ENCODE results near the gene DIO2. TPM values are rescaled to one million over a fixed set of nuclear protein-coding genes. Genes with fewer than 3 reads are reported as not detected.

The DIO2 gene
- total and polyA plus RNA-seq, 7 donors: 0.76 to 38.8 (median 4.4) TPM

DNA sequence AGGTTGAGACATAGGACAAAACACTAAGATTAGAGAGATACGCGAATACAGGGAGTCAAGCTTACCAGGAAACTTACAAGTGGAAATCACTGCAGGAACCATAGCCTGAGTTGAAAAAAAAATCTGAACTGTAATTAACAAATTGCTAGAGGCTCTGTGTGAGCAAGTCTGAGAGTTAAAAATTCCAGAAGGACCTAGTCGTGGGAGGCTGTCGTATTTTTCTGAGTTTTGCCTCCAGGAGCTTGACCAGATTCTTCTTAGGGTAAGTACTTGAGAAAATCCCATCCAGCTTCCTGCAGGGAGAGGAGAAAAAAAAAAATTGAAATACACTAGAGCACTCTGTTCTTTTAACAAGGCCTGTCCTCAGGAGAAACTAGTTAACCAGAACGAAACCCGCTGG, 22.7 kb downstream of the DIO2 start:
- no peak overlapping the region for H3K4me3 ChIP-seq
- H3K36me3 ChIP-seq (ENCODE audit: insufficient read depth in 1 of 2, low read depth in 1 of 2): no peaks in the 10 kb centered on the region
- H3K4me1 ChIP-seq: no peaks in the 10 kb centered on the region
- H3K27me3 ChIP-seq (ENCODE audit: insufficient read depth in 3 of 3, low read length in 2 of 3): no peaks in the 10 kb centered on the region
- TF ChIP-seq, protein P1, sequence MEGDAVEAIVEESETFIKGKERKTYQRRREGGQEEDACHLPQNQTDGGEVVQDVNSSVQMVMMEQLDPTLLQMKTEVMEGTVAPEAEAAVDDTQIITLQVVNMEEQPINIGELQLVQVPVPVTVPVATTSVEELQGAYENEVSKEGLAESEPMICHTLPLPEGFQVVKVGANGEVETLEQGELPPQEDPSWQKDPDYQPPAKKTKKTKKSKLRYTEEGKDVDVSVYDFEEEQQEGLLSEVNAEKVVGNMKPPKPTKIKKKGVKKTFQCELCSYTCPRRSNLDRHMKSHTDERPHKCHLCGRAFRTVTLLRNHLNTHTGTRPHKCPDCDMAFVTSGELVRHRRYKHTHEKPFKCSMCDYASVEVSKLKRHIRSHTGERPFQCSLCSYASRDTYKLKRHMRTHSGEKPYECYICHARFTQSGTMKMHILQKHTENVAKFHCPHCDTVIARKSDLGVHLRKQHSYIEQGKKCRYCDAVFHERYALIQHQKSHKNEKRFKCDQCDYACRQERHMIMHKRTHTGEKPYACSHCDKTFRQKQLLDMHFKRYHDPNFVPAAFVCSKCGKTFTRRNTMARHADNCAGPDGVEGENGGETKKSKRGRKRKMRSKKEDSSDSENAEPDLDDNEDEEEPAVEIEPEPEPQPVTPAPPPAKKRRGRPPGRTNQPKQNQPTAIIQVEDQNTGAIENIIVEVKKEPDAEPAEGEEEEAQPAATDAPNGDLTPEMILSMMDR (IDR thresholded peaks at IDR 0.05): no peak
- WGBS, 3 donors: 96 to 97% (median 97%) methylated on average over 6 of the region's 6 CpGs
- intact Hi-C loops (cut with DNase I): no loop called here
- ATAC-seq (no peak), DNase-seq (no peak)
- no peak overlapping the region for H3K27ac ChIP-seq
- H3K9me3 ChIP-seq: no peaks in the 10 kb centered on the region

DNA sequence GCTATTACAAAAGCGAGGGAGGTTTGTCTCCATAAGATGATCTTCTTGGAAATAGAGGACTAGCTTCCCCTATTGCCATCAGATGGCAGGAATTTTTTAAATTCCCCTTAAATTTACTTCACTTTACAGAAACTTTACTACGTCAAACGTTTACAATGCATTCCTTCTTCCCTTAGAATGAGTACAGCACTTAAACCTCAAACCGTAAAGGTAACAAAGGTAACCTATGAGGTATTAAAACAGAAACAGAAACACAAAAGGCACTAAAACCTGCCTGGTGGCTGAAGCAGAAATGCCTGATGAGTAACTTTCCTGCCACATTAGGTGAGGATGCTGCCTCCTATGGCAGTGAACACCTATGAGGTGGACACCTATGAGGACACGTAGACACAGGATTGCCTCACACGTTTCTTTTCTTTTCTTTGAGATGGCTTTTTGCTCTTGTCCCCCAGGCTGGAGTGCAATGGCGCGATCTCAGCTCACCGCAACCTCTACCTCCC, 25.0 kb downstream of the DIO2 start:
- intact Hi-C loops (cut with DNase I): no loop called here
- no peak overlapping the region for H3K27ac ChIP-seq

DNA sequence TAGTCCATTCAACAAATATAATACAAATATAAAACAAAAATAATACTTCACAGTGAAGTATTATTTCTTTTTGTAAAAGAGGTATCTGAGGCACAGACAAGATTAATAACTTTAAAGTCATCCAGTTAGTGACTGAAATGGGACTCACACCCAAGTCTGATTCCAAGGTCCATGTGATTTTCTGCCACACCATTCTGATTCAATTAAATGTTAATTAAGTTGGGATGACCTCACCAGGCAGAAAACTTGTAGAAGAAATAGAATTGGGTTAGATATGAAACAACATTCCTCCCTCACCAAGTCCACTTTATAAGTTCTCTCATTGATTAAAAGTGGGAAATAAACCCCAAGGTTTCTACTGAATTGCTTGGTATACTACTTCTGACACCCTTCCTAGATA, 34.4 kb downstream of the DIO2 start:
- no peak for DNase-seq
- intact Hi-C loops (cut with DNase I): no loop called here
- TF ChIP-seq, protein P1 (IDR thresholded peaks at IDR 0.05): no peak

More for the DNA sequence above, 25.0 kb downstream of the DIO2 start:
- Histone ChIP-seq H3K4me1 (no peaks in the 10 kb centered on the region), H3K9me3 (no peaks in the 10 kb centered on the region), H3K27me3 (ENCODE audit: insufficient read depth in 3 of 3, low read length in 2 of 3) (no peaks in the 10 kb centered on the region), H3K36me3 (ENCODE audit: insufficient read depth in 1 of 2, low read depth in 1 of 2) (no peaks in the 10 kb centered on the region), H3K4me3 (no peak overlapping the region)
- ATAC-seq (no peak), DNase-seq (no peak)
- TF ChIP-seq, protein P1 (IDR thresholded peaks at IDR 0.05): no peak
- 92 to 94% (median 94%) methylated on average over 7 to 9 of the region's 9 CpGs for WGBS, 3 donors

DNA sequence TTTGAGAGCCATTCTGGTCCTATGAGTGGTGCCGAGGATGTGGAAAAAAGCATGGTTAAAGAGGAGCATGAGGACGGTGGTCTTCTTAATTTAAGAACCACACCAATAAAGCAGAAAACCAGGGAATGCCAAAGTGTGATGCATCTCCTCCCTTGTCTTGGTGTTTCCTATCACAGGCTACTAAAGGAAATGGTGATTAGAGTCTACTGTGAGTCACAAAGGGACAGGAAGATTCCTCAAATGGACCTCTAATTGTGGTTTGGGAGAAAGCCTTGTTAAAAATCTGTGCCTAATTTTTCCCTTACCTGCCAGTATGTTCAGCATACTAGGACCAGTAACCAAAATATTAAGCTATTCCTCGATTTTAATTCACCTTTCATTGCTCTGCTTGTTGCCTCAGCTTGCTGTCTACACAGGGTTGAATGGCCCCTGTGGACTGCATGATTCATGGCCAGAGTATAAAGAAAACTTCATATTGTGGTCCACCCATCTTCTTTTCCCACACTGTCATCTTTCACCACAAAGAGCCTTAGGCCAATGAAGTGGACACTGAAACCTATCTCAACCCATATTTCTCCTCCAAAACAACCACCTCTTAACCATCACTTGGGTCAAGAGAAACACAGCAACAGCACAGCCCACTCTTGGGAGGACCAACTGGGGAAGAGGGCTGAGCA, 38.8 kb downstream of the DIO2 start:
- ATAC-seq (no peak), DNase-seq (no peak)
- no peaks in the 10 kb centered on the region for H3K27me3 ChIP-seq (ENCODE audit: insufficient read depth in 3 of 3, low read length in 2 of 3)
- intact Hi-C loops (cut with DNase I): no loop called here
- H3K4me3 ChIP-seq: no peak overlapping the region
- TF ChIP-seq, protein P1 (IDR thresholded peaks at IDR 0.05): no peak
- no peak overlapping the region for H3K27ac ChIP-seq
- 68 to 88% (median 81%) methylated on average over 3 of the region's 3 CpGs for WGBS, 3 donors
- H3K9me3 ChIP-seq: no peaks in the 10 kb centered on the region
- no peaks in the 10 kb centered on the region for H3K4me1 ChIP-seq
- no peaks in the 10 kb centered on the region for H3K36me3 ChIP-seq (ENCODE audit: insufficient read depth in 1 of 2, low read depth in 1 of 2)

More for the DNA sequence above, 34.4 kb downstream of the DIO2 start:
- Histone ChIP-seq H3K27ac (no peak overlapping the region), H3K4me3 (no peak overlapping the region), H3K9me3 (no peaks in the 10 kb centered on the region), H3K36me3 (ENCODE audit: insufficient read depth in 1 of 2, low read depth in 1 of 2) (no peaks in the 10 kb centered on the region), H3K27me3 (ENCODE audit: insufficient read depth in 3 of 3, low read length in 2 of 3) (no peaks in the 10 kb centered on the region), H3K4me1 (no peaks in the 10 kb centered on the region)
- ATAC-seq: no peak
